ENCODE results near the gene COL9A1. TPM values are rescaled to one million over a fixed set of nuclear protein-coding genes. Genes with fewer than 3 reads are reported as not detected.

COL9A1 gene
- polyA plus RNA-seq, 1 of the 3 experiments (the other 2 are of a cell fraction) = 0.05 TPM

- H3K4me1 ChIP-seq (ENCODE audit: control insufficient read depth in 1 of 2, insufficient read depth in 2 of 2, low read depth in 1 of 2, low read length in 1 of 2) = no peaks in the 10 kb centered on the region
- no peaks in the 10 kb centered on the region for H3K36me3 ChIP-seq (replicated peaks in 1 of 2; ENCODE audit: control insufficient read depth in 1 of 2, insufficient read depth in 2 of 2, low read length in 1 of 2)
- no peak overlapping the region for H3K27ac ChIP-seq (ENCODE audit: low read depth in 2 of 2, low read length in 1 of 2)
- ChIA-PET POLR2A (no interaction called here), CTCF (interaction anchor here (0.7 to 6.4 kb wide), 3 partner anchors 20 to 83 kb away, joined by 3 to 75 read pairs (median 34); no protein-coding TSS in a partner anchor)
- no peak overlapping the region for H2AFZ ChIP-seq (ENCODE audit: low read depth)
- H3K27me3 ChIP-seq (ENCODE audit: insufficient read depth) = no peaks in the 10 kb centered on the region; the same call in 1 of the 2 replicates
- TF ChIP-seq MEF2A (IDR thresholded peaks at IDR 0.05; ENCODE audit: borderline replicate concordance, low read depth) (no peak), FOXM1 (IDR thresholded peaks at IDR 0.05; ENCODE audit: low read depth) (no peak), MXI1 (IDR thresholded peaks at IDR 0.05; ENCODE audit: low read depth, low read length) (no peak), MAX (IDR thresholded peaks at IDR 0.05; ENCODE audit: low read depth) (no peak), FOSL2 (IDR thresholded peaks at IDR 0.05; ENCODE audit: borderline replicate concordance, low read depth) (no peak), EP300 (IDR thresholded peaks at IDR 0.05; ENCODE audit: borderline replicate concordance in 1 of 2, low read depth in 1 of 2, low read length in 1 of 2) (no peak), RXRA (IDR thresholded peaks at IDR 0.05; ENCODE audit: borderline replicate concordance, low read depth) (no peak), FOXJ3 (CRISPR knock-in tag; IDR thresholded peaks at IDR 0.05) (no peak)
- TF ChIP-seq, protein P1, sequence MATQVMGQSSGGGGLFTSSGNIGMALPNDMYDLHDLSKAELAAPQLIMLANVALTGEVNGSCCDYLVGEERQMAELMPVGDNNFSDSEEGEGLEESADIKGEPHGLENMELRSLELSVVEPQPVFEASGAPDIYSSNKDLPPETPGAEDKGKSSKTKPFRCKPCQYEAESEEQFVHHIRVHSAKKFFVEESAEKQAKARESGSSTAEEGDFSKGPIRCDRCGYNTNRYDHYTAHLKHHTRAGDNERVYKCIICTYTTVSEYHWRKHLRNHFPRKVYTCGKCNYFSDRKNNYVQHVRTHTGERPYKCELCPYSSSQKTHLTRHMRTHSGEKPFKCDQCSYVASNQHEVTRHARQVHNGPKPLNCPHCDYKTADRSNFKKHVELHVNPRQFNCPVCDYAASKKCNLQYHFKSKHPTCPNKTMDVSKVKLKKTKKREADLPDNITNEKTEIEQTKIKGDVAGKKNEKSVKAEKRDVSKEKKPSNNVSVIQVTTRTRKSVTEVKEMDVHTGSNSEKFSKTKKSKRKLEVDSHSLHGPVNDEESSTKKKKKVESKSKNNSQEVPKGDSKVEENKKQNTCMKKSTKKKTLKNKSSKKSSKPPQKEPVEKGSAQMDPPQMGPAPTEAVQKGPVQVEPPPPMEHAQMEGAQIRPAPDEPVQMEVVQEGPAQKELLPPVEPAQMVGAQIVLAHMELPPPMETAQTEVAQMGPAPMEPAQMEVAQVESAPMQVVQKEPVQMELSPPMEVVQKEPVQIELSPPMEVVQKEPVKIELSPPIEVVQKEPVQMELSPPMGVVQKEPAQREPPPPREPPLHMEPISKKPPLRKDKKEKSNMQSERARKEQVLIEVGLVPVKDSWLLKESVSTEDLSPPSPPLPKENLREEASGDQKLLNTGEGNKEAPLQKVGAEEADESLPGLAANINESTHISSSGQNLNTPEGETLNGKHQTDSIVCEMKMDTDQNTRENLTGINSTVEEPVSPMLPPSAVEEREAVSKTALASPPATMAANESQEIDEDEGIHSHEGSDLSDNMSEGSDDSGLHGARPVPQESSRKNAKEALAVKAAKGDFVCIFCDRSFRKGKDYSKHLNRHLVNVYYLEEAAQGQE (IDR thresholded peaks at IDR 0.05; ENCODE audit: low read depth, low read length) = no peak
- H3K4me2 ChIP-seq = no peak overlapping the region
- H3K4me3 ChIP-seq (ENCODE audit: low read depth in 2 of 2, low read length in 1 of 2) = no peak overlapping the region
- no peak for DNase-seq
- WGBS (ENCODE audit: low lambda C conversion rate) = 53% methylated on average over 1 of the region's 1 CpG
- no peaks in the 10 kb centered on the region for H3K9me2 ChIP-seq
- no peaks in the 10 kb centered on the region for H3K9me3 ChIP-seq
- H3K9ac ChIP-seq = no peak overlapping the region
- H3F3A ChIP-seq (replicated peaks; ENCODE audit: insufficient read depth) = no peaks in the 10 kb centered on the region
- H4K20me1 ChIP-seq (ENCODE audit: insufficient read depth) = no peaks in the 10 kb centered on the region
- no peaks in the 10 kb centered on the region for H3K79me2 ChIP-seq (ENCODE audit: insufficient read depth)
These were observed 1.7 kb upstream of the COL9A1 start for GRCh38 chr6:70304616-70305015.

DNA sequence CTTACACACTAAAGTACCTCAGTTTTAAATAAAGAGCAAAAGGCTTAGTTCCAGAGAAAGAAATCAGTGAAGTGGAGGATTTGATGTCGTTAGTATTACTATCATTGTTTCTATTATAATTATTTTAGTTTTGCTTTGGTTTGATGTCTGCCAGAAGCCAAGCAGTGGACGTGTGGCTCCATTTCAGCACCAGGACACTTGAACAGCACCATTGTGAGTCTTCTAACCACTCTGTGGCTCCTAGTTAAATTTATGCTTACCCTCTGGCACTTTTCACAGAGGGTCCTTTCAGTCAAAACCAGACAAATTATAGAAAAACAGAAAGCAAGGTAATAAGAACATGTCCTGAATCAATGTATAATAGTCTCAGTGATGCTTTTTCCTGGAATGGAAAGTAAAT, 3.4 kb downstream of the COL9A1 start:
- POLR2A ChIA-PET = no interaction called here
- CTCF ChIA-PET = interaction anchor here (2.0 to 4.5 kb wide), 4 partner anchors 10 to 78 kb away, joined by 8 to 25 read pairs (median 16); no protein-coding TSS in a partner anchor
- Histone ChIP-seq H3K36me3 (replicated peaks in 1 of 2; ENCODE audit: control insufficient read depth in 1 of 2, insufficient read depth in 2 of 2, low read length in 1 of 2) (no peaks in the 10 kb centered on the region), H3K9me3 (no peaks in the 10 kb centered on the region), H3K4me1 (ENCODE audit: control insufficient read depth in 1 of 2, insufficient read depth in 2 of 2, low read depth in 1 of 2, low read length in 1 of 2) (no peaks in the 10 kb centered on the region), H3K79me2 (ENCODE audit: insufficient read depth) (no peaks in the 10 kb centered on the region), H3K27ac (ENCODE audit: low read depth in 2 of 2, low read length in 1 of 2) (no peak overlapping the region), H3F3A (replicated peaks; ENCODE audit: insufficient read depth) (no peaks in the 10 kb centered on the region), H2AFZ (ENCODE audit: low read depth) (no peak overlapping the region), H3K4me3 (ENCODE audit: low read depth in 2 of 2, low read length in 1 of 2) (no peak overlapping the region), H3K9ac (no peak overlapping the region), H4K20me1 (ENCODE audit: insufficient read depth) (no peaks in the 10 kb centered on the region), H3K4me2 (no peak overlapping the region), H3K27me3 (ENCODE audit: insufficient read depth) (no peaks in the 10 kb centered on the region; the same call in 1 of the 2 replicates), H3K9me2 (no peaks in the 10 kb centered on the region)
- 18% methylated on average over 2 of the region's 2 CpGs for WGBS (ENCODE audit: low lambda C conversion rate)
- no peak for DNase-seq
- TF ChIP-seq, protein P1 (IDR thresholded peaks at IDR 0.05; ENCODE audit: low read depth, low read length) = peak; percentile 89
- TF ChIP-seq FOSL2 (IDR thresholded peaks at IDR 0.05; ENCODE audit: borderline replicate concordance, low read depth) = no peak
